WERI-Rb-1 (cell line): ENCODE data around the gene TRPT1.

Experiments
- DNase-seq: peaks from one replicate; pipeline ENCODE4 v3.0.0-alpha.2; 2020
- H3K27ac ChIP-seq: fragments of 250-450 bp; sonication (Bioruptor Pico); 2 replicates; pipeline ENCODE4 v1.5.1; 2020; ENCODE audit warnings: mild to moderate bottlenecking, moderate library complexity
- H3K27me3 ChIP-seq: fragments of 250-450 bp; sonication (Bioruptor Pico); 2 replicates; pipeline ENCODE4 v1.5.1; 2021; ENCODE audit warnings: mild to moderate bottlenecking, low read depth, moderate library complexity; ENCODE audit not compliant: insufficient read depth, severe bottlenecking
- H3K36me3 ChIP-seq: fragments of 250-450 bp; sonication (Bioruptor Pico); 2 replicates; pipeline ENCODE4 v1.5.1; 2020; ENCODE audit warnings: mild to moderate bottlenecking, moderate library complexity
- H3K4me3 ChIP-seq: 2 replicates; pipeline ENCODE4 v1.5.1; 2011; ENCODE audit warnings: low read depth, mild to moderate bottlenecking, control low read depth, low read length
- H3K9me3 ChIP-seq: fragments of 250-450 bp; sonication (Bioruptor Pico); 2 replicates; pipeline ENCODE4 v1.5.1; 2021; ENCODE audit warnings: mild to moderate bottlenecking, moderate library complexity; ENCODE audit not compliant: severe bottlenecking
- TF ChIP-seq, protein P1 (sequence below): IDR thresholded peaks from 2 replicates; pipeline ENCODE4 v1.5.1; 2011; ENCODE audit warnings: low read depth, mild to moderate bottlenecking, control low read depth, inconsistent platforms, low read length

The TRPT1 gene

DNA sequence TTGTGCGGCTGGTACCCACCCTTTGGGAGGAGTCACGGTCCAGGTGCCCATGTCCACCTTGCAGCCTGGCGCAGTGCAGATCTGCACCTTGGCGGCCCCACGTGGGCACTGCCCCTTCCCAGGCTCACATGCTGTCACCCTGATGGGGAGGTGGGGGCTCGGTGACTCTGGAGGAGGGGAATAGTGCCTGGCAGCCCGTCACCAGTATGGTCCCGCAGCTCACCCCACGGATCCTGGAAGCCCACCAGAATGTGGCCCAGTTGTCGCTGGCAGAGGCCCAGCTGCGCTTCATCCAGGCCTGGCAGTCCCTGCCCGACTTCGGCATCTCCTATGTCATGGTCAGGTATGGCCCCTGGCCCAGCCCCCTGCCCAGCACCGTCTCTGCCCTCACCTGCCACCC, 5.2 kb downstream of the TRPT1 start:
- Histone ChIP-seq H3K4me3 (no peak overlapping the region), H3K27ac (no peak overlapping the region), H3K9me3 (no peaks in the 10 kb centered on the region), H3K27me3 (no peaks in the 10 kb centered on the region), H3K36me3 (no peaks in the 10 kb centered on the region; the same call in 1 of the 2 replicates)
- no peak for DNase-seq
- TF ChIP-seq, protein P1, sequence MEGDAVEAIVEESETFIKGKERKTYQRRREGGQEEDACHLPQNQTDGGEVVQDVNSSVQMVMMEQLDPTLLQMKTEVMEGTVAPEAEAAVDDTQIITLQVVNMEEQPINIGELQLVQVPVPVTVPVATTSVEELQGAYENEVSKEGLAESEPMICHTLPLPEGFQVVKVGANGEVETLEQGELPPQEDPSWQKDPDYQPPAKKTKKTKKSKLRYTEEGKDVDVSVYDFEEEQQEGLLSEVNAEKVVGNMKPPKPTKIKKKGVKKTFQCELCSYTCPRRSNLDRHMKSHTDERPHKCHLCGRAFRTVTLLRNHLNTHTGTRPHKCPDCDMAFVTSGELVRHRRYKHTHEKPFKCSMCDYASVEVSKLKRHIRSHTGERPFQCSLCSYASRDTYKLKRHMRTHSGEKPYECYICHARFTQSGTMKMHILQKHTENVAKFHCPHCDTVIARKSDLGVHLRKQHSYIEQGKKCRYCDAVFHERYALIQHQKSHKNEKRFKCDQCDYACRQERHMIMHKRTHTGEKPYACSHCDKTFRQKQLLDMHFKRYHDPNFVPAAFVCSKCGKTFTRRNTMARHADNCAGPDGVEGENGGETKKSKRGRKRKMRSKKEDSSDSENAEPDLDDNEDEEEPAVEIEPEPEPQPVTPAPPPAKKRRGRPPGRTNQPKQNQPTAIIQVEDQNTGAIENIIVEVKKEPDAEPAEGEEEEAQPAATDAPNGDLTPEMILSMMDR: no peak

DNA sequence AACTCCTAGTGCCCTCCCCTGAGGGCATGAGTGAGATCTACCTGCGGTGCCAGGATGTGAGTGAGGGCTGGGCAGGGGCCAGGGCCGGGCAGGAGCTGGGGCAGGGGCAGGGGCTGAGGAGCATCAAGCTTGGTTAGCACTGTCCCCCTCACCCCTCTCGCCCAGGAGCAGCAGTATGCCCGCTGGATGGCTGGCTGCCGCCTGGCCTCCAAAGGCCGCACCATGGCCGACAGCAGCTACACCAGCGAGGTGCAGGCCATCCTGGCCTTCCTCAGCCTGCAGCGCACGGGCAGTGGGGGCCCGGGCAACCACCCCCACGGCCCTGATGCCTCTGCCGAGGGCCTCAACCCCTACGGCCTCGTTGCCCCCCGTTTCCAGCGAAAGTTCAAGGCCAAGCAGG, 5.7 kb downstream of the TRPT1 start:
- TF ChIP-seq, protein P1: no peak
- no peak overlapping the region for H3K4me3 ChIP-seq
- no peak for DNase-seq
- H3K27me3 ChIP-seq: no peaks in the 10 kb centered on the region
- H3K9me3 ChIP-seq: no peaks in the 10 kb centered on the region
- no peak overlapping the region for H3K27ac ChIP-seq
- no peaks in the 10 kb centered on the region; the same call in 1 of the 2 replicates for H3K36me3 ChIP-seq

DNA sequence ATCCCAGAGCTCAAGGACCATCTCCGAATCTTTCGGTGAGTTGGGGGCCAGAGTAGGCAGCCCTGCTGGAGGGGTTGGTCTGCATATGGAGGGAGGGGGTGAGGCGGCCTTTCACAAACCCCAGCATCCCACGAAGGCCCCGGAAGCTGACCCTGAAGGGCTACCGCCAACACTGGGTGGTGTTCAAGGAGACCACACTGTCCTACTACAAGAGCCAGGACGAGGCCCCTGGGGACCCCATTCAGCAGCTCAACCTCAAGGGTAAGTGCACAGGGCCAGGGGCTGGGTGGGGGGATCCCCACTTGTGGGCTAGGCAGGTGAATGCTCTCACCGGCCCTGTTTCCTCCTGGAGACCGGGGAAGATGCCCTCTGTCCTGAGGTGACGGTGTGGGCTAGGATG, 6.2 kb downstream of the TRPT1 start:
- Histone ChIP-seq H3K9me3 (no peaks in the 10 kb centered on the region), H3K4me3 (no peak overlapping the region), H3K36me3 (no peaks in the 10 kb centered on the region; the same call in 1 of the 2 replicates), H3K27me3 (no peaks in the 10 kb centered on the region), H3K27ac (no peak overlapping the region)
- no peak for DNase-seq
- TF ChIP-seq, protein P1: no peak

DNA sequence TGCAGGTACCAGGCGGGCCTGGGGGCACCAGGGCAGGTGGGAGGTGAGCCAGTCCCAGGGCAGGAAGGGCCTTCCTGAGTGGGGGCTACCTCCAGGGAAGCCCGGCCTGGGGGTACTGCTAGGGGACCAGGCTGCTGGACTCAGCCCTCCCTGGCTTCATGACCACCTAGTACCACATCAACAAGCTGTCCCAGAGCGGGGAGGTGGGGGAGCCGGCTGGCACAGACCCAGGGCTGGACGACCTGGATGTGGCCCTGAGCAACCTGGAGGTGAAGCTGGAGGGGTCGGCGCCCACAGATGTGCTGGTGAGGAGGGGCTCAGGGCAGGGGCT, 6.7 kb downstream of the TRPT1 start:
- H3K4me3 ChIP-seq: no peak overlapping the region
- no peaks in the 10 kb centered on the region for H3K9me3 ChIP-seq
- no peak for DNase-seq
- TF ChIP-seq, protein P1: no peak
- no peaks in the 10 kb centered on the region; the same call in 1 of the 2 replicates for H3K36me3 ChIP-seq
- H3K27me3 ChIP-seq: no peaks in the 10 kb centered on the region
- no peak overlapping the region for H3K27ac ChIP-seq

- TF ChIP-seq, protein P1: no peak
- Histone ChIP-seq H3K4me3 (no peak overlapping the region), H3K27ac (no peak overlapping the region), H3K9me3 (no peaks in the 10 kb centered on the region), H3K36me3 (no peaks in the 10 kb centered on the region; the same call in 1 of the 2 replicates), H3K27me3 (no peaks in the 10 kb centered on the region)
- no peak for DNase-seq
Measured at GRCh38 chr11:64218628-64219353, 7.2 kb downstream of the TRPT1 start.

- Histone ChIP-seq H3K27me3 (no peaks in the 10 kb centered on the region), H3K9me3 (no peaks in the 10 kb centered on the region), H3K4me3 (no peak overlapping the region), H3K27ac (no peak overlapping the region), H3K36me3 (no peaks in the 10 kb centered on the region)
- no peak for DNase-seq
- TF ChIP-seq, protein P1: no peak
Measured at GRCh38 chr11:64216879-64217278, 9.1 kb downstream of the TRPT1 start.
